Loucy (cell line): Measurements from ENCODE around the gene SLC7A6OS.

Experiments used
- CTCF ChIP-seq: fragments of 200-600 bp; sonication (generic); conservative IDR thresholded peaks from 2 replicates; pipeline ENCODE4 v1.5.1; 2014; ENCODE audit warnings: mild to moderate bottlenecking, antibody characterized with exemption, low read length
- EZH2phosphoT487 ChIP-seq: fragments of 200-600 bp; IDR thresholded peaks from 2 replicates; pipeline ENCODE4 v1.6.1; 2018; ENCODE audit warnings: antibody characterized with exemption, mild to moderate bottlenecking, moderate library complexity, borderline replicate concordance

- TF ChIP-seq CTCF (no peak), EZH2phosphoT487 (no peak)
Measured at GRCh38 chr16:68267612-68268405, 42.9 kb downstream of the SLC7A6OS start.
